T47D (cell line): Measurements from ENCODE around the gene UPK1A.
A peak's percentile ranks its signal among the peaks of the same experiment; 100 is the strongest.
"Not testable (repeated sequence)": the region's sequence is repeated elsewhere in the genome, so short reads cannot be mapped to it uniquely, and the experiment has no call there.

ENCODE experiments used
- DNase-seq, 2 experiments: peaks; one replicate each; pipeline versions ENCODE4 v3.0.0 to v3.0.0-alpha.2; 2011 to 2012; ENCODE audit warnings: low read depth in 1 of 2, low spot score in 1 of 2
- JUND ChIP-seq: IDR thresholded peaks from 2 replicates; pipeline ENCODE4 v1.6.1; 2012; ENCODE audit warnings: low read depth
- in situ Hi-C: cut with HindIII; loops from 2 replicates; pipeline ENCODE4 v1.10.0; 2016; ENCODE audit warnings: low sequenced_read_pairs, low pct_unique_long_range_greater_than_20kb

UPK1A gene

DNA sequence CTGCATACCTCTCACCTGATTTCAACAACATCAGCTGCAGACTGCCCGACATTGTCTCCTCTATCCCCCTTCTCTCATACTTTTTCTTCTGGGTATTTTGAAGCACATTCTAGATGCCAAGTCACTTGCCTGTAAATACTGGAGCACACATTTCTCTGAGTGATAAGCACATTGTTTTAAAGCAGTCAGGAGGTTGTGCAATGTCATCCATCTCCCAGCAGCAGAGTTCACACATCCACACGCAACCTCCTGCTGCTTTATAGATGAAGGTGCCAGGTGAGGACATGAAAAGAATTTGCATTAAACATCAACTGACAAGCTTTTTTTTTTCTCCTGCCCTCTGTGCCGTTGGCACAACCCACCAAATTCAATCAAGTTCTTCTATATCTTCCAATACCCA is 5.5 kb downstream of the UPK1A start:
- TF ChIP-seq JUND, result no peak
- in situ Hi-C loops, result no loop called here
- no peak for DNase-seq

DNA sequence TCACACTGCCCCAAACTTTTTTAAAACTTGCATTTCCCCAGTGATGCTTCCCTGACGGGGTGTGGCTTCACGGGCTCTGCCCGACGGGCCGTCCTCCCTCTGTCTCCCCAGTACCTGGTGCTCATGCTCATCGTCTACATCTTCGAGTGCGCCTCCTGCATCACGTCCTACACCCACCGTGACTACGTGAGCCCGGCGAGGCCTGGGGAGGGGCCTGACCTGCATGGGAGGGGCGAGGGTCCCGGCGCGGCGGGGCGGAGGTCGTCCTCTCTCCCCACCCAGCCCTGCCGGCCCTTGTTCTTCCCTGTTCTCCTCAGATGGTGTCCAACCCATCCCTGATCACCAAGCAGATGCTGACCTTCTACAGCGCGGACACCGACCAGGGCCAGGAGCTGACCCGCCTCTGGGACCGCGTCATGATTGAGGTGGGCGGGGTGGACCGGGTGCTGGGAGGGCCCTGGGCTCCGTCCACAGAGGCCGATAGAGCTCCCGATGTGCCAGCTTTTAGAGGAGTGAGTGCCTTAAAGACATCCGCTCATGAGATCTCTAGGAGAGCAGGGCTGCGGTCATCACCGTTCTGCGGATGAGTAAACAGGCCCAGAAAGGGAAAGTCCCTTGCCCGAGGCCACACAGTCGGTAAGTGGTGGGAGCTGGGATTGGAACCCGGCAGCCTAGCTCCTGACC is 6.9 kb downstream of the UPK1A start:
- TF ChIP-seq JUND, result no peak
- DNase-seq, result peak; percentile 54 to 66
- in situ Hi-C loops, result no loop called here

DNA sequence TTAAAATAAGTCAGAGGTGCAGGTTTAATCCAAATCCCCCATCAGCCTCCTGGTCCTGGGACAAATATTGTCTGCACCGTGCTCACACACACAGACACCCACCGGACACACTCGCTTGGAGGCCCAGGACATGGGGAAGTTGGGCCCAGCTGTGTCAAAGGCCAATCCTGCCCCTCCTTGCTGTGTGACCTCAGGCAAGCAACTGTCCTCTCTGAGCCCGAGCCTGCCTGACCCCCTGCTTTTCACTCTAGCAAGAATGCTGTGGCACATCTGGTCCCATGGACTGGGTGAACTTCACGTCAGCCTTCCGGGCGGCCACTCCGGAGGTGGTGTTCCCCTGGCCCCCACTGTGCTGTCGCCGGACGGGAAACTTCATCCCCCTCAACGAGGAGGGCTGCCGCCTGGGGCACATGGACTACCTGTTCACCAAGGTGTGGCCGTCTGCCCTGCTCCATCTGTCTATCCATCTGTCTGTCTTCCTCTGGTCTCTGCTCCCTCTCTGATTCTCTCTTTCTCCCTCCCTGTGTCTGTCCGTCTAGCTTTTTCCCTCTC is 9.3 kb downstream of the UPK1A start:
- no peak for DNase-seq
- no peak for TF ChIP-seq JUND
- in situ Hi-C loops, result no loop called here

DNA sequence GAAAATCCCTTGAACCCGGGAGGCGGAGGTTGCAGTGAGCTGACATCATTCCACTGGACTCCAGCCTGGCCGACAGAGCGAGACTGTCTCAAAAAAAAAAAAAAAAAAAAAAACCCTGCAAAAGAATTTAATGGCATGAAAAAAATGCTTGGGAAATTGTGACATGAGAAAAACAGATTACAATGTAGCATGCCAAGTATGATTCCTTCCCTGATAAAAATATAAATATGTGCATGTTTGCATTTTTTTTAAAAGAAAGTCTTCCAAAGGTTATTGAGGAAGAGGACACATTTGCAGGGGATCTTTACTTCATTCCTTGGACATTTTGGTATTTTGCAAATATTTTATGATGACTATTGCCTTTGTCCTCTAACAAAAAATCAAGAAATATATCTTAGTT is 23.5 kb downstream of the UPK1A start:
- no peak for DNase-seq
- no peak for TF ChIP-seq JUND
- in situ Hi-C loops, result no loop called here

DNA sequence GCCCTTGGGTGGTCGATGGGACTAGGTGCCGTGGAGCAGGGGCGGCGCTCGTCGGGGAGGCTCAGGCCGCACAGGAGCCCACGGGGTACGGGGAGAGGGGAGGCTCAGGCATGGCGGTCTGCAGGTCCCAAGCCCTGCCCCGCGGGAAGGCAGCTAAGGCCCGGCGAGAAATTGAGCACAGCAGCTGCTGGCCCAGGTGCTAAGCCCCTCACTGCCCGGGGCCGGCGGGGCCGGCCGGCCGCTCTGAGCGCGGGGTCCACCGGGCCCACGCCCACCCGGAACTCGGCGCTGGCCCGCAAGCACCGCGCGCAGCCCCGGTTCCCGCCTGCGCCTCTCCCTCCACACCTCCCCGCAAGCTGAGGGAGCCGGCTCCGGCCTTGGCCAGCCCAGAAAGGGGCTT is 24.8 kb downstream of the UPK1A start:
- in situ Hi-C loops, result not testable (repeated sequence)

DNA sequence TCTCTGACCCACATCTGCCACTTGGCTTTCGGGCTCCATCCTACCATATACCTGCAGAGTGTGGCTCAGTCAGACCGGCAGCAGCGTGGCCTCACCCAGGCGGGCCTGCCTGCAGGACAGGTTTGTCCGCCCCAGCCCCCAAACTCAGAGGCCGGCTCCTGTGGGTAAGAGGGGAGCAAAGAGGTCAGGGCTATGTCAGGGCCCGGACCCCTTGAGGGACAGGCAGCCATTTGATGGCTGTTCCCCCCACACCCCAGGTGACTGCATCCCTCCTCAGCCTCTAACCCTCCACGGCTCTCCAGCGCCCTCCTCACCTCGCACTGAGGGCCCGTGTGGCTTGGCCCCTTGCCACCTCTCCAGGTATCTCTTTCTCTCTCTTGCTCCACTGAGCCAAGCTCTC is 25.7 kb downstream of the UPK1A start:
- in situ Hi-C loops, result no loop called here
- TF ChIP-seq JUND, result no peak
- peak in 1 of 2 experiments; percentile 56 for DNase-seq

More for the DNA sequence above, 24.8 kb downstream of the UPK1A start:
- not testable (repeated sequence) for DNase-seq

DNA sequence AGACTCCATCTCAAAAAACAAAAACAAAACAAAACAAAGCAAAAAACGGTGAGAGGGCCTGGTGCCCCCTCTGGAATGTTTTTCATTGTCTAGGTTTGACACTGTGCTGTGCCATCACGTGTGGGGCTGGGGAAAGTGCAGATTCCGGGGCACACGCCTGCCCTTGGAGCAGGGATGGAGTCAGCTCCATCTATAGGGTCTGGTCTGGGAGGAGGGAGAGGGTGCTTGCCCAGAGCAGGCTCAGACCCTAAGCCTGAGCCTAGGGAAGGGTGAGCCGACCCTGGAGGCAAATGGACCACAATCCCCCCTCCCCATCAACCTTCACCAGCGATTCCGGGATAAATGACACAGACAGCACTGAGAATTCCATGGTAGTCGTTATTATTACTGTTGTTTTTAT is 27.1 kb downstream of the UPK1A start:
- no peak for TF ChIP-seq JUND
- in situ Hi-C loops, result no loop called here
- DNase-seq, result no peak

DNA sequence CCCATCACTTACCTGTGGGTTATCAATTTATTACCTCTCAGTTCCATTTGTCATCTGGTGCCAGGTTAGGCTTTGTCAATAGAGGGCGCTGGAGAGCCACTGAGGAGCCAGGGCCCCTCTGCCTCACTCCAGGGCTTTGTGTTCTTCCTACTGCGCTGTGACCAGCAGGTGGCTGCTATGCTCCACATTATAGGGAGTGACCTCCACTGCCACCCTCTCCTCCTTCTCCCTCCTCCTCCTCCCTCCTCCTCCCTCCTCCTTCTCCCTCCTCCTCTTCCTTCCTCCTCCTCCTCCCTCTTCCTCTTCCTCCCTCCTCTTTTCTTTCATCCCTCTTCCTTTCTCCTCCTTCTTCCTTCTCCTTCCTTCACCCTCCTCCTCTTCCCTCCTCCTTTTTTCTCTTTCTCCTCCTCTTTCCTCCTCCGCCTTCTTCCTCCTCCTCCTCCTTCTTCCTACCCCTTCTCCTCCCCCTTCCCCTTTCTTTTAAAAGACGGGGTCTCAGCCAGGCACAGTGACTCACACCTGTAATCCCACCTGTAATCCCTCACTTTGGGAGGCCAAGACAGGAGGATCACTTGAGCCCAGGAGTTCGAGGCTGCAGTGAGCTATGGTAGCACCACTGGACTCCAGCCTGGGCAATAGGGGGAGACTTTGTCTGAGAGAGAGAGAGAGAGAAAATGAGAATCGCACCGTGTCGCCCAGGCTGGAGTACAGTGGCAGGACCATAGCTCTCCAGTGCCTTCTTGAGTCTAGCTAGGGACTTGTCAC is 27.7 kb downstream of the UPK1A start:
- peak; percentile 43 to 93 for DNase-seq
- in situ Hi-C loops, result no loop called here
- no peak for TF ChIP-seq JUND

DNA sequence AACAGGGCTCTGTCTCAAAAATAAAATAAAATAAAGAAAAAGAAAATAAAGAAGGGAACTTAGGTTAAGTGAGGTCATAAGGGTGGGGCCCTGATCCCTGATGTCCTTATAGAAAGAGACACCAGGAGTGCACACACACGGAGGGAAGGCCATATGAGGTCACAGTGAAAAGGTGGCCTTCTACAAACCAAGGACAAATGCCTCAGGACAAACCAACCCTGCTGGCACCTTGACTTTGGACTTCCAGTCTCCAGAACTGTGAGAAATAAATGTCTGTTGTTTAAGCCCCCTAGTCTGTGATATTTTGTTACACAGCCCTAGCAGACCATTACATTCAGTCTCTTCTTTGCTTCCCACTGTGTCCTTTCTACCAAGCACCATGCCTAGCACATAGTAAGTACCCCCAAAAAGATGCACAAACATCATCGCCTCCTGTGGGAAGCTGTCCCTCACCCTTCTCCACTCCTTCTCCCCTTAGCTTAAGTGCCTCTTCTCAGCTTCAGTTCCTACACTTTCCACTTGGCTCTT is 29.6 kb downstream of the UPK1A start:
- TF ChIP-seq JUND, result no peak
- in situ Hi-C loops, result no loop called here
- no peak for DNase-seq

DNA sequence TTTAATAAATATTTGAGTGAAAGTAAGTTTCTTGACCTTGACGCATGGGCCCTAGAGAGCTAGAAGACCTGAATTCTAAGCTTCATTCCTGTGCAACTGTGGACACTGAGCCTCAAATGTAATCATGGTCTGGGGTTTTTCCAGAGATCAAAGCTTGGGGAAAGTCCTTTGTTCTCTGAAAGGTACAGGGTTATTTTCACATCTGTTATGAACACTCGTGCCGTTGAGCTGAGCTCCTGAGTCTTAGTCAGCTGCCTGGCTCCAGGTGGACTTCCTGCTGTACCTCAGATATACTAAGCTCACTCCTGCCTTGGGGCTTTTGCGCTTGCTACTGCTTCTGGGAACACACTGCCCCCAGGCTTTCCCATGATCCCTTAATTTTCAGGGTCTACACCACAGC is 30.5 kb downstream of the UPK1A start:
- no peak for DNase-seq
- in situ Hi-C loops, result no loop called here
- no peak for TF ChIP-seq JUND

DNA sequence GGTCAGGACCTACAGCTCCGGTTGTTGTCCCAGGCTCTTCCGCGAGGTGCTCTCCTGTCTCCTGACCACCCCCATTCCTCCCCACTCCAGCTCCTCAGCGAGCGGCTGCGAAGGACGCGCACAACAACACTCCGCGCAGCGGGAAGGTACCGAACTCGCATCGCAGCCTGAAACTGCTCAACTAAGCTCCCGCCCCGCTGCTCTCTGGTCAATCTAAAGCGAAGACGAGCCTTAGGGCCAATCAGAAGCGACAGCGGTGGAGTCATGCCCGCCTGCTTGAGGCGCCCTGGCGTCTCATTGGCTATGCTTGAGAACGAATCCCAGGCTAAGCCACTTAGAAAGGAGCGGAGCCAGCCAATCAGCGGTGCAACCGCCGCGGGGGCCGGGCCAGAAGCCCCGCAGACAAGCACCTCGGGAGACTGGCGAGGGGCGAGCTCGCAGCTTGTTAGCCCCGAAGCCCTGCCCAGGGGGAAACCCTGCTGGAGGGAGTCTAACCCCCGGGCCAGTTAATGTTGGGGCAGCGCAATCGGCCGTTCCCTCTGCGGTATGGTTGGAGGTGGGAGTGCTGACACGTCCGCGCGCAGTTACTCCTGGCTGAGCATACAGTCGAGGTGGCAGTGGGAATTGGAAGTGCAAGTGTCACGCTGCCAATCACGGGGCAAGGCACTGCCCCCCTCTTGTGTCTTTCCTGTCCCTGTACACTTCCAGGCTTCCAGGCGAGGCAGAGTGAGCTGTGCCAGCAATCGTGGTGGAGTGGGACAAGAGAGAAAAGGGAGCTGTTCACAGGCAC is 36.1 kb downstream of the UPK1A start:
- in situ Hi-C loops, result no loop called here
- DNase-seq, result peak; percentile 97 to 98
- TF ChIP-seq JUND, result no peak

DNA sequence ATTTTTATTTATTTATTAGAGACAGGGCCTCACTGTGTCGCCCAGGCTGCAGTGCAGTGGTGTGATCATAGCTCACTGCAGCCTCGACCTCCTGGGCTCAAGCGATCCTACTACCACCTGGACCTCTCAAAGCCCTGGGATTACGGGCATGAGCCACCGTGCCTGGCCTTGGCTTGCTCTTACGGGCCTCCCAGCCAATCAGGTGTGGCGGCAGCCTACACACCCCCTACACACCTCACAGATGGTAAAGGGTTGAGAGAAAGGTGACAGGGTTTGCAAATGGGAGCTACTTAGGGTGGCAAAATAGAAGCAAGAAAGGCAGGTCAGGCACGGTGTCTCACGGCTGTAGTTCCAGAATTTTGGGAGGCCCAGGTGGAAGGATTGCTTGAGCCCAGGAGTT is 37.0 kb downstream of the UPK1A start:
- in situ Hi-C loops, result no loop called here
- DNase-seq, result no peak
- no peak for TF ChIP-seq JUND
